ENCODE measurements around the gene SNN.
A peak's percentile ranks its signal among the peaks of the same experiment; 100 is the strongest.

Gene SNN

GRCh38 chr16:11667824-11668622 is at the start of gene SNN:
Gene SNN, plus strand, starts transcription at chr16:11668455. Its CDS starts 7,605 bp downstream, at chr16:11676060.
- no peak for DNase-seq

DNA sequence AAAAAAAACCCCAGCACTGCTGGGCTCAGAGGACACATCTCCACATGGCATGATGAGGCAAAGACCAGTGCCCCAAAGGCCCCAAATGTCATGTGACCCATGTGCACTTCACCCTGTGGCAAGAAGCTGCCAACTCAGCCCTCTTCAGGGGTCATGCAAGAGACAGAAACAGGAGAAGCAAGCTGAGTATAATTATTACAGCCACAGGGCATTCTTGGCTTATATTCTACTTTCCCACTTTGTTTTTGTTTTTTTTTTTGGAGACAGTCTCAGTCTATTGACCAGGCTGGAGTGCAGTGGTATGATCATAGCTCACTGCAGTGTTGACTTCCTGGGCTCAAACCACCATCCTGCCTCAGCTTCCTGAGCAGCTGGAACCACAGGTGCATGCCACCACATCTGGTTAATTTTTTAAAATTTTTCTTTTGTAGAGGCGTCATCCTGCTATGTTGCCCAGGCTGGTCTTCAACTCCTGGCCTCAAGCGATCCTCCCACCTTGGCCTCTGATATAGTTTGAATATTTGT is 48.9 kb upstream of the SNN start:
- no peak for DNase-seq

- DNase-seq = no peak
Measured at GRCh38 chr16:11620243-11621003, 47.8 kb upstream of the SNN start.

GRCh38 chr16:11621539-11621919 is 46.7 kb upstream of the SNN start:
- no peak for DNase-seq

GRCh38 chr16:11621920-11622651 is 46.2 kb upstream of the SNN start:
- DNase-seq = no peak

DNA sequence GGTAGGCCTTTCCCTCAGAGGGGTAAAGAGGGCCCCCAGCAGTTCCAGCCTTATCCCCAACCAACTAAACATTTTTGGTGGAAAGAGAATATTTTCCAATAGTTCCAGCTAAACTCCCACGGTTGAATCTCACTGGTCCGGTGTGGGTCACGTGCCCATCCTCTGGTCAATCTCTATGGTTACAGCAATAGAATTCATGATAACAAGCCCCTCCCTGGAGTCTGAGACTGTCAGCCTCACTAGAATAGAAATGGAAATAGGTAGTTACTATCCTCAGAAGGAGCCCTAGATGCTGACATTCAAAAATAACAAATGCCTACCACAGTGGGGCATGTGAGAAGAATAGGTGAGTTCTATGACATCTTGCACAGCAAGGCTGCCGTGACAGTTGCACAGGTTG is 44.0 kb upstream of the SNN start:
- DNase-seq = no peak

GRCh38 chr16:11624636-11625607 is 43.3 kb upstream of the SNN start:
- no peak for DNase-seq

DNA sequence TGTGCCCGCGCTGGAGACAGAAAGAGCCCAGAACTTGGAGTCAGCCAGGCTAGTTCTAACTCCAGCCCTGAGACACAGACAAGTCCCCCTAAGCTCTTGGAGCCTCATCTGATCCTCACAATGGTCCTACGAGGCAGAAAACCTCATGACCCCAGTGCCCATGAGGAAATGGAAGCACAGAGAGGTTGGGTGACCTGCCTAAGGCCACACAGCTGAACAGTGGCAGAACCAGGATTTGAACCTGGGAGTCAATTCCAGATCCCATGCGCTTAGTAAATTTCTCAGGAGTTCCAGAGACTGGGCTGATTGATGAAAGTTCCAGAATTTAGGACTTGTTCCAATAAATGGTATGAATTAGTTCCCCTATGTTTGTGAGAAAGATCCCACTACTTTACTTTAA is 42.5 kb upstream of the SNN start:
- no peak for DNase-seq

DNA sequence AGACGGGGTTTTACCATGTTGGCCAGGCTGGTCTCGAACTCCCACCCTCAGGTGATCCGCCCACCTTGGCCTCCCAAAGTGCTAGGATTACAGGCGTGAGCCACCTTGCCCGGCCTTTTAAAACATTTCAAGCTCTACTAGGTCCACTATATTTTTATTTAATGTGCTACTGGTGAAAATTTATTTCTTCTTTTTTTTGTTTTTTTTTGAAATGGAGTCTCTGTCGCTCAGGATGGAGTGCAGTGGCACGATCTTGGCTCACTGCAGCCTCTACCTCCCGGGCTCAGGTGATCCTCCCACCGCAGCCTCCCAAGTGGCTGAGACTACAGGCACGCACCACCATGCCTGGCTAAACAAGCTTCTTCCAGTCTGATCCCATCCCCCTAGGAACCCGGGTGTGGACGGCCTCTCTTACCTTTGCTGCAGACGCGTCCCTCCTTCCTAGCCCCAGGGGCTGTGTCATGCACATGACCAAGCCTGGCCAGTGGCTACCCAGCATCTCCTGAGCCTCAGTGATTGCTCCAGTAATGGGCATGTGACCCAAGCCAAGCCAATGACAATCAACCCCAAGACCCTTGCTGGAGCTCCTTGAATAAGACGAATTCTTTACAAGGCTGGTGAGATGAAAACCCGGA is 41.5 kb upstream of the SNN start:
- no peak for DNase-seq

DNA sequence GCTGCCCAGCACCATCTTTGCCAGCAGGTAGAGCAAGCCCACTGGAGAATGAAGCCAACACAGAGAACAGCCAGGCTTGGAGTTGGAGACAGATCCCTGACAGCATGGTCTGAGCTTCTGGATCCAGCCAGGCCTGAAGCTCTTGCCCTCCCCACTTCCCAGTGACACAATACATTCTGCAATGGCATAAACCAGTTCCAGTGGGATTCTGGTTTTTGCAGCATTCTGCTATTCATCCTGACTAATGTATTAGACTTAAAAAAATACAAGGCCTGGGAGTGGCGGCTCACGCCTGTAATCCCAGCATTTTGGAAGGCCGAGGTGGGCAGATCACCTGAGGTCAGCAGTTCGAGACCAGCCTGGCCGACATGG is 41.0 kb upstream of the SNN start:
- DNase-seq = no peak

GRCh38 chr16:11627822-11628457 is 40.3 kb upstream of the SNN start:
- DNase-seq = no peak

GRCh38 chr16:11629071-11630030 is 38.9 kb upstream of the SNN start:
- peak; percentile 26 for DNase-seq

GRCh38 chr16:11630046-11630767 is 38.0 kb upstream of the SNN start:
- DNase-seq = no peak

GRCh38 chr16:11630768-11631056 is 37.5 kb upstream of the SNN start:
- no peak for DNase-seq

GRCh38 chr16:11631214-11631613 is 37.0 kb upstream of the SNN start:
- no peak for DNase-seq

DNA sequence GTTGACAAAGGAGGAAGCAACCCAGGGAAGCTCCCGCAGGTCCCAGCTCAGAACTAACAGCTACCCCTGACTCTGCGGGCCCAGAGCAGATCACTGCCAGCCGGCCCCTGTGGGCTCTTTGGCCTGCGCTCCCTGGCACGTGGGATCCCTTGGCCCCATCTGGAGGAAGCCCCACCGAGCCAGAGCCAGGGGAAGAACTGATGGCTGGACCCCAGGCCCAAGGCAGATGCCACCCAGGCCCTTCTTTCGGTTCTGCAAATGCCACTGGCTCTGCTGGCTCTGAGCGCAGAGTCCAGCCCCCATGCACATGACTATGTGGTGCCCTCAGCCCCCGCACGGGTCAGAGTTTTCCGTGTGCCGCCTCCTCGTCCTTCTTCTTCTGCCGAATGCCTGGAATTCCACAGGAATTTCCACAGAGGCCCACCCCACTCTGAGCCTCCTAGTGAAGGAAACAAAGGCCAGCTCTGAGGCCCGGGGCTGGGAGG is 35.8 kb upstream of the SNN start:
- DNase-seq = no peak

GRCh38 chr16:11633113-11633512 is 35.1 kb upstream of the SNN start:
- DNase-seq = no peak

GRCh38 chr16:11634312-11634711 is 33.9 kb upstream of the SNN start:
- DNase-seq = no peak

DNA sequence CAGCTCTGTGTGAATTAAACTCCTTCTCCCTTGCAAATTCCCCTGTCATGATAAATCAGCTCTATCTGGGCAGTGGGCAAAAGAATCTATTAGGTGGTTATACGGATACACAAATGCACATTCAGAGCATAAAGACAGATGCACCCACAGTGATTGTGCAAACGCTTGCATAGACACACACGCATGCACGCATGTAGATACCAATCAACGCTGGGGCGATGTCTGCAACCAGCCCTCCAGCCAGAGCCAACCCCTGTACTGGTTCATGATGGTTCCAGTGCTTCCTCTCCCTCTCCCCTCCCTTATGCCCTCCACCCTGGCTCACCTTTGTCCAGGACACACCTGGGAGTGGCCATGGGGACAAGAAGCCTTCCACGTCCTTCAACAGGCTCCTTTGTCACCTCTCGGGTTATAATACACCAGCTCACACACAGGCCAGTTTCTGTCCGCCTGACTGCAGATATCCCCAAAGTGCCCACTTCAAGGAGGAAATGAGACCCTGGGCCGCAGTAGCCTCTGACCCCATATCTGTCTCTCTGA is 33.1 kb upstream of the SNN start:
- DNase-seq = no peak
